AG09309 (cell line): Measurements from ENCODE around the gene NOXRED1.
A peak's percentile ranks its signal among the peaks of the same experiment; 100 is the strongest.

Experiments
- DNase-seq: peaks from one replicate; pipeline ENCODE4 v3.0.0-alpha.2; 2010; ENCODE audit warnings: low read depth
- H3K4me3 ChIP-seq: 2 replicates; pipeline ENCODE4 v1.5.1; 2011; ENCODE audit warnings: mild to moderate bottlenecking, low read depth, low read length, moderate library complexity; ENCODE audit not compliant: control insufficient read depth
- TF ChIP-seq, protein P1 (sequence below): IDR thresholded peaks from 2 replicates; pipeline ENCODE4 v1.5.1; 2011; ENCODE audit warnings: mild to moderate bottlenecking, low read depth, low read length, inconsistent platforms; ENCODE audit not compliant: insufficient read depth, control insufficient read depth; ENCODE audit errors: missing control alignments

The NOXRED1 gene

DNA sequence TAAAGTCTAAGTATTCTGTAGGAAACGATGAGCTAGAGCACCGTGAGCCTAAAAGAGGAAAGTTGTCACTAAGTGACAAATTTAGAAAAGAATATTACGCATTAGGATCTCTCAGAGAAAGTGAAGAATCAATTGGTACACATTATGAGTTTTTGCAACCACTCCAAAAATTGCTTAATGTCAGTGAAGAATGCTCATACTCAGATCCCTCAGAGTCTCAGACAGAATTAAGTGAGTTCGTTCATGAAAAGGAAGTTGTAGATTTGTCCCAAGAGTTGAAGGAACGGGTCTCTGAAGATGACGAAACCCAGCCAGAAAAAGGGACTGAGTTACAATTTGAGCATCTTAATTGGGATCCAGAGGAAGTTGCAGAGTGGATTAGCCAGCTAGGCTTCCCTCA lies 44.6 kb downstream of the NOXRED1 start:
- no peak for DNase-seq
- no peak overlapping the region for H3K4me3 ChIP-seq
- TF ChIP-seq, protein P1, sequence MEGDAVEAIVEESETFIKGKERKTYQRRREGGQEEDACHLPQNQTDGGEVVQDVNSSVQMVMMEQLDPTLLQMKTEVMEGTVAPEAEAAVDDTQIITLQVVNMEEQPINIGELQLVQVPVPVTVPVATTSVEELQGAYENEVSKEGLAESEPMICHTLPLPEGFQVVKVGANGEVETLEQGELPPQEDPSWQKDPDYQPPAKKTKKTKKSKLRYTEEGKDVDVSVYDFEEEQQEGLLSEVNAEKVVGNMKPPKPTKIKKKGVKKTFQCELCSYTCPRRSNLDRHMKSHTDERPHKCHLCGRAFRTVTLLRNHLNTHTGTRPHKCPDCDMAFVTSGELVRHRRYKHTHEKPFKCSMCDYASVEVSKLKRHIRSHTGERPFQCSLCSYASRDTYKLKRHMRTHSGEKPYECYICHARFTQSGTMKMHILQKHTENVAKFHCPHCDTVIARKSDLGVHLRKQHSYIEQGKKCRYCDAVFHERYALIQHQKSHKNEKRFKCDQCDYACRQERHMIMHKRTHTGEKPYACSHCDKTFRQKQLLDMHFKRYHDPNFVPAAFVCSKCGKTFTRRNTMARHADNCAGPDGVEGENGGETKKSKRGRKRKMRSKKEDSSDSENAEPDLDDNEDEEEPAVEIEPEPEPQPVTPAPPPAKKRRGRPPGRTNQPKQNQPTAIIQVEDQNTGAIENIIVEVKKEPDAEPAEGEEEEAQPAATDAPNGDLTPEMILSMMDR, result no peak

DNA sequence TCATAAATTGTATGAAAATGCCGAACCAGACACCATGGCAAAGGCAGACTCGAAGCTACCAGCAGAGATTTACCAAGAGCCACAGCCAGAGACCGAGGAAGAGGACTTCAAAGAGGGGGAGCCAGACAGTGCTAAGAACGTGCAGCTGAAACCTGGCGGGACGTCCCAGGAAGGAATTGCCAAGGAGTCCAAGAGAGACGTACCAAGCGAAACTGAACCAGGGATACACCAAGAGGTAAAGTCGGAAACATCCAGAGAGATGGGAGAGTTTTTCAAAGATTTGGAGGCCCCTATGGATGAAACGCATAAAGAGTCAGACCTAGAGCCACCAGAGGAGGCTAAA lies 45.9 kb downstream of the NOXRED1 start:
- peak overlapping the region; percentile 85 for H3K4me3 ChIP-seq
- TF ChIP-seq, protein P1, result no peak
- DNase-seq, result no peak

DNA sequence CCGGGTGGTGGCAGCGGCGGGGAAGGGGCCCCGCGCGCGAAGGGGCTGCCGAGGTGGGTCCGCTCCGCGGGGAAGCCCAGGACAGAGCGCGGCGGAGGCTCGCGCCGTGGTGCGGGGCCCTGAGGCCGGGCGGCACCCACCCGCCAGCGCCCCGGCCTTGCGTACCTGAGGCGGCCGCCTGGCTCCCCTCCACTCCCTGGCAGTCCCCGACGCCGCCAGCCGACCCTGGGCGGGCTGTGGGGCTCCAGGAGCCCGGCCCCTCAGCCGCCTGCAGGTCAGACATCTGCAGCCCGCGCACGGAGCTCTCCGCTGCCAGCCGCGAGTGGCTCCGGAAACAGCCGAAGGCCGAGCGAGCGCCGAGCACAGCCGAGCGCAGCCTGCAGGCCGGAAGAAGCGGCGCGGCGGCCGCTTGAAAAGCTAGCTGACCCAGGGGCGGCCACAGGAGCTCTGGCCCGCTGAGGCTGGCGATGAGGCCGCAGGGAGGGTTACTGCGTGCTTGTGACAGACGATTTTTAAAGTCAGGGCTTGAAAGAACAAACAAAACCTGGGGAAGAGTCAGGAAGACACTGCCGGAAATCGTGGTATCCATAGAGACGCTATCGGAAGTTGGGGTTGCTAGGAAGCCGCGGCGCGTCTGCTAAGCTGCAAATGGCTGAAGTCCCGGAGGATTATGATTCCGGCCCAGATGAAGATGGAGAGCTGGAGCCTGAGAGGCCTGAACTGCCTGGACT lies 46.4 kb downstream of the NOXRED1 start, which contains the start of the genes SAMD15 and TMED8:
TSS of gene SAMD15 (plus strand) at position 609 of the 731 bp plus-strand sequence. CDS start at position 649, 40 bp downstream.
TSS of gene TMED8 (minus strand) at position 324 of the 731 bp plus-strand sequence. CDS start at position 283, 41 bp downstream.
- peak within 1 kb of the TSS; percentile 85 for H3K4me3 ChIP-seq
- TF ChIP-seq, protein P1, result no peak
- DNase-seq, result peak; percentile 47

DNA sequence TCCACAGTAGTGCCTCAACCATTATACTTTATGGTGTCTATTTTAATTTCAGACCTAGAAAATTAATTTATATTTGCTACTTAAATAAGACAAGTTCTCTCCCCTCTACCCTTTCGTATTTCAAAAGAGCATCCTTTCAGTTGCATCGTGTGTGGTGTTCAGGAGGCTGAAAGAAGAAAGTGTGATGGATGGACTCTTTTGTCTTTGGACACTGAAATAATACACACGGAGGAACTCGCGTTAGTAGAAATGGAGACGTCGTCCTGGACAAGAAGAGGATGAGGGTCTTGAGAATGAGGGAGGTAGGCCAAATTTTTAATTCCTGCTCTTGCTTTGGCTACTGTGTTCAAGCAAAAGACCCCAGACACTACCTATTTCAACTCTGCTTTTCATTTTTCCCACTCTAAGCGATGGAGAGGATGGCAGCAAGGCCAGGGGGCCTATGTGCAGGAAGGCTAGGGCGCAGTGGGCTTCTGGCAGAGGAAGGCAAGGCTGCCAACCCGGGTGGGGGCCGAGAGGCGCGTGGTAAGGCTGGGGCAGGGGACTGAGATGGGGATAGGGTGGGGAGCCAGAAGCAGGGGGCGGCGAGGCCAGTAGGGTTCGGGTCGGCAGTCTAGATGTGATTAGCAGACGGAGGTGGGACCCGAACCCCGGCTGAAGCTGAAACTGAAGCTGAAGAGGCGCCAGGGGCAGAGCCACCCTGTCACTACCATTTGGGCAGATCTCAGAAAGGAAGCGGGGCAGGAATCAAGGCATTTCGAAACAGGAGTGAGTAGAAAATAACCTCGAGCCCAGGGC lies 47.2 kb downstream of the NOXRED1 start:
- no peak for DNase-seq
- peak overlapping the region; percentile 85 for H3K4me3 ChIP-seq
- TF ChIP-seq, protein P1, result no peak

DNA sequence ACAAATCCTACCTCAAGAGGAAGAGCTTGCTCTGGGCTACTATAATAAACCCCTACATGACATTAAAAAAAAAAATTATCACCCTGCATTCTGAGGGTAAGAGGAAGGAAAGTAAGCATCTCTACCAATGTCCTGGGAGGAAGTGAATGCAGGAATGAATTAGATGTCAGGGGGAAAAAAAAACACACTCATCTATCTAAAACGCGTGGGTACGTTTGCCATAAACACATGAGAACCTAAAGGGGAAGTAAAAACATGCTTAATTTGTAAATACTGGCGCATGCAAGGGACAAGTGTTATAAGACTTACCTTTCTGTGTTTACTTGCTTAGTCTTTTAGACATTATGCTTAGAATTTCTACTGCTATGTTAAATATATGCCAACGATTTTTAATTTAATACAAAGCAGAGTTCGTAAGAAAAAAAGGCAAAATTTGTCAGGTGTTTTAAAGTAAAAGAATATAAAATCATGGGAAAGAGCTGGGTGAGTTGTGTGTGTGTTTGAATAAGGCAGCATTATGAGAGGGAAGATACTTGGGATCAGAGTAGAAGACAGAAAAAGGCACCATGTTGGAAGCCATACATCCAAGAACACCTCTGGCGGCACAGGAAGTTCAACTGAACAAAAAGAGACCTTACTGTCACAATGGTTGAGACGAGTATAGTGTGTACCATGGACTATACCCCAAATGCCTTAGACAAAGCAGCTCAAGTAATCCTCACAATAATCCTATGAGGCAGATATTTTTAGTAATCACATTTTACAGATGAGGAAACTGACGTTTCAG lies 48.0 kb downstream of the NOXRED1 start:
- TF ChIP-seq, protein P1, result no peak
- no peak overlapping the region for H3K4me3 ChIP-seq
- DNase-seq, result no peak

DNA sequence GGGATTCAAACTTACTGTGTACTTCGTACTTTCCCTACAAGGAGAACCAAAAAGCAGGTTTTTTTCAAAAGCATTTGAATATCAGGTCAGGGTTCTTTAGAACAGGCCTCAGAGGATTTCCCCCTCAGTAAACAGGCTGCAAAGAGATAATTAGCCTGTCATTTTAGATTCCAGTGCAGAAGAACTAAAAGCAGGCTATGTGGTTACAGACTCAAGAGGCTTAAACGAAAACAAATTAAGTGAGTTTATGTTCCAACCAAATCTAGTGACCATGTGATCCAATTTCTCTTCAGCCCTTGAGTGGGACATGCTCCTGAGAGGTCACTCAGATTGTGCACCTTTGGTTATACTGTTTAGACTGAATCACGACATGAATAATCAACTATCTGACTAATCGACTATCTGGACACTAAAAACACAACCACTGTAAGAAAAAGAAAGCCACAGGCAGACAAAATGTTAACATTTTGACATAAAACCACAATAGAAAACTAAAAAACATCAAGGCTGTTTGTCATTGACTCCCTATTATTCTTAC lies 51.0 kb downstream of the NOXRED1 start:
- H3K4me3 ChIP-seq, result no peak overlapping the region
- TF ChIP-seq, protein P1, result no peak
- peak; percentile 2 for DNase-seq
